Erythroblast (primary cell): ENCODE data around the gene OTUD5.

ENCODE experiments used
- GATA1 ChIP-seq: IDR thresholded peaks from 2 replicates; pipeline ENCODE4 v1.6.1; 2011; ENCODE audit warnings: low read depth, mild to moderate bottlenecking, control low read depth, low read length, moderate library complexity
- POLR2A ChIP-seq: IDR thresholded peaks from 2 replicates; pipeline ENCODE4 v1.6.1; 2011; ENCODE audit warnings: mild to moderate bottlenecking, low read length

- TF ChIP-seq POLR2A (no peak), GATA1 (no peak)
These were observed 58.4 kb downstream of the OTUD5 start for GRCh38 chrX:48899078-48899410.
